H1 (cell line): ENCODE data around the gene ELAVL1.

Source experiments
- BRCA1 ChIP-seq: IDR thresholded peaks from 2 replicates; pipeline ENCODE4 v1.6.1; 2012; ENCODE audit warnings: low read depth, low read length, improper control_type of control experiment
- CHD2 ChIP-seq: IDR thresholded peaks from 2 replicates; pipeline ENCODE4 v1.6.1; 2012; ENCODE audit warnings: low read length, improper control_type of control experiment
- EP300 ChIP-seq, 2 experiments: IDR thresholded peaks; 1 replicate in 1 of 2; 2 replicates in 1 of 2; pipeline ENCODE4 v1.6.1; 2011 to 2012; ENCODE audit warnings: low read depth in 2 of 2, low read length in 2 of 2, mild to moderate bottlenecking in 2 of 2, borderline replicate concordance in 1 of 2, inconsistent platforms in 1 of 2, moderate library complexity in 1 of 2
- EZH2 ChIP-seq: fragments of 200-600 bp; sonication (generic); IDR thresholded peaks from 2 replicates; pipeline ENCODE4 v1.7.1; 2012; ENCODE audit warnings: low read depth, mild to moderate bottlenecking, moderate library complexity, low read length, inconsistent platforms; ENCODE audit not compliant: severe bottlenecking
- JUND ChIP-seq: IDR thresholded peaks from 2 replicates; pipeline ENCODE4 v1.6.1; 2011; ENCODE audit warnings: mild to moderate bottlenecking, improper control_type of control experiment, low read length
- POLR2AphosphoS5 ChIP-seq: IDR thresholded peaks from 2 replicates; pipeline ENCODE4 v1.6.1; 2011; ENCODE audit warnings: low read depth, low read length
- SIRT6 ChIP-seq: IDR thresholded peaks from one replicate; pipeline ENCODE4 v1.7.1; 2012; ENCODE audit warnings: low read length, inconsistent platforms
- SP1 ChIP-seq: IDR thresholded peaks from 2 replicates; pipeline ENCODE4 v1.6.1; 2011; ENCODE audit warnings: low read depth, low read length
- TAF1 ChIP-seq: IDR thresholded peaks from 2 replicates; pipeline ENCODE4 v1.6.1; 2011; ENCODE audit warnings: mild to moderate bottlenecking, low read depth, low read length
- TF ChIP-seq, protein P1 (sequence below): IDR thresholded peaks from 2 replicates; pipeline ENCODE4 v1.6.1; 2012; ENCODE audit warnings: inconsistent platforms
- TF ChIP-seq, protein P2 (sequence below), 3 experiments: IDR thresholded peaks; 1 replicate in 2 of 3; 2 replicates in 1 of 3; pipeline versions ENCODE4 v1.5.1 to v1.6.1; 2011; ENCODE audit warnings: low read length in 3 of 3, mild to moderate bottlenecking in 3 of 3, inconsistent platforms in 2 of 3, low read depth in 1 of 3, moderate library complexity in 1 of 3; ENCODE audit not compliant: insufficient read depth in 1 of 3; ENCODE audit errors: control extremely low read depth in 1 of 3

DNA sequence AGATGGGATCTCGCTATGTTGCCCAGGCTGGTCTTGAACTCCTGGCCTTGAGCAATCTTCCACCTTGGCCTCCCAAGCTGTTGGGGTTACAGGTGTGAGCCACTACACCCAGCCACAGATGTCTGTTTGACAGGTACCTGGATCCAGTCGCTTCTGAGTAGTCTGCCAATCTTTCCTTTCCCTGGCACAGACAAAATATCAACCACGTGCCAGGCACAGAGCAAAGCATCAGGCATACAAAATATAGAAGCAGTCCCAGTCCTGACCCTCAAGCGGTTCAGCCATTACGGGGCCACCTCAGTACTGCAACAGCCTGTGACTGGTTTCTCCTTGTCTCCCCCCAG is 3.8 kb downstream of the ELAVL1 start:
- TF ChIP-seq EP300 (IDR thresholded peaks at IDR 0.05; ENCODE audit: borderline replicate concordance in 1 of 2, low read depth in 2 of 2, low read length in 2 of 2) (no peak), BRCA1 (no peak), SP1 (no peak), POLR2AphosphoS5 (no peak), CHD2 (no peak), JUND (no peak), EZH2 (no peak), SIRT6 (no peak), TAF1 (no peak)
- TF ChIP-seq, protein P1, sequence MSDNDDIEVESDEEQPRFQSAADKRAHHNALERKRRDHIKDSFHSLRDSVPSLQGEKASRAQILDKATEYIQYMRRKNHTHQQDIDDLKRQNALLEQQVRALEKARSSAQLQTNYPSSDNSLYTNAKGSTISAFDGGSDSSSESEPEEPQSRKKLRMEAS, result no peak
- TF ChIP-seq, protein P2, sequence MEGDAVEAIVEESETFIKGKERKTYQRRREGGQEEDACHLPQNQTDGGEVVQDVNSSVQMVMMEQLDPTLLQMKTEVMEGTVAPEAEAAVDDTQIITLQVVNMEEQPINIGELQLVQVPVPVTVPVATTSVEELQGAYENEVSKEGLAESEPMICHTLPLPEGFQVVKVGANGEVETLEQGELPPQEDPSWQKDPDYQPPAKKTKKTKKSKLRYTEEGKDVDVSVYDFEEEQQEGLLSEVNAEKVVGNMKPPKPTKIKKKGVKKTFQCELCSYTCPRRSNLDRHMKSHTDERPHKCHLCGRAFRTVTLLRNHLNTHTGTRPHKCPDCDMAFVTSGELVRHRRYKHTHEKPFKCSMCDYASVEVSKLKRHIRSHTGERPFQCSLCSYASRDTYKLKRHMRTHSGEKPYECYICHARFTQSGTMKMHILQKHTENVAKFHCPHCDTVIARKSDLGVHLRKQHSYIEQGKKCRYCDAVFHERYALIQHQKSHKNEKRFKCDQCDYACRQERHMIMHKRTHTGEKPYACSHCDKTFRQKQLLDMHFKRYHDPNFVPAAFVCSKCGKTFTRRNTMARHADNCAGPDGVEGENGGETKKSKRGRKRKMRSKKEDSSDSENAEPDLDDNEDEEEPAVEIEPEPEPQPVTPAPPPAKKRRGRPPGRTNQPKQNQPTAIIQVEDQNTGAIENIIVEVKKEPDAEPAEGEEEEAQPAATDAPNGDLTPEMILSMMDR (IDR thresholded peaks at IDR 0.05; ENCODE audit: control extremely low read depth in 1 of 3, insufficient read depth in 1 of 3, low read depth in 1 of 3, low read length in 3 of 3), result no peak
